HG03060 (cell line): ENCODE results near the gene HYCC2.
"Not testable (repeated sequence)": the region's sequence is repeated elsewhere in the genome, so short reads cannot be mapped to it uniquely, and the experiment has no call there.

Experiments used
- ATAC-seq: cut with Tn5 transposase; IDR thresholded peaks from one replicate; pipeline ENCODE4 v1.9.1; 2021; ENCODE audit warnings: low read depth, moderate number of reproducible peaks; ENCODE audit not compliant: unreplicated experiment

Gene HYCC2

DNA sequence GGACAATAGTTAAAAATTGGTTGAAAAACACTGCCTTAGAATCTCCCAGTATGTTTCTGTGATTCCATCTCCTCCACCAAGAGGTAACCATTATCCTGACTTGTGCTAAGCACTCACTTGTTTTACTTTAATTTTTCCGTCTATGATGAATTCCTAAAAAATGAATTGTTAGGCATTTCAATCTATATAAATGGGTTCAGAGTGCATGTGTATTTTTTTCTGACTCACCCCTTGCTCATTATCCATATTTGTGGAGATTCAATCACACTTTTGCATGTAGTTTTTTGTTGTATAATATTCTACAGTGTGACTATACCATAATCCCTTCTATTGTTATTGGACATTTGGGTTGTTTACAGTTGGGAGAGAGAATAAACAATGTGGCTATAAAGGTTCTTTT, 1.6 kb upstream of the HYCC2 start:
- no peak for ATAC-seq

GRCh38 chr2:201072201-201072530, 695 bp upstream of the HYCC2 start:
- no peak for ATAC-seq

DNA sequence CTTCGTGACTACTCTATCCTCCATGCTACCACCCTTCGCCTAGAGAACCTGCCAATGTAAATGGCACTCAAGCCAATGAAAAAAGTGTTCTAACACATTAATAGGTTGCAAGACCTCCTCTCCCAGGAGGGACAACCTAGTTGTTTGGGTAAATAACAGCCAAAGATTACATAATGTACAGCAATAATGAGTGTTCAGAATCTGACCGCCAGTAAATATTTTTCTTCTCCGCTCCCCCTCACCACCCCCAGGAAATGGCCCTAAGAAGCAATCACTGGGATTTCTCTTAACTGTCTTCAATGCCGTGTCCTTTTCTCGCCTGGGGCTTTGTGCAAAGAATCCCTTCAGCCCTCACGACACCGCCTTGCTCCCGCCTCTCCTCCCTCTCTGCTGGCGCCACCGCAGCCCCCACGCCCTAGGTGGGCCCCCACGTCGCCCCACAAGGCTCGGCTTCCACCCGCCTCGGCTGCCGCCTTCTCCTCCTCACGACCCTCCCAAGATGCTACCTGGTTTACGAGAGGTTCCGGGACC, 458 bp downstream of the HYCC2 start:
- ATAC-seq: no peak

DNA sequence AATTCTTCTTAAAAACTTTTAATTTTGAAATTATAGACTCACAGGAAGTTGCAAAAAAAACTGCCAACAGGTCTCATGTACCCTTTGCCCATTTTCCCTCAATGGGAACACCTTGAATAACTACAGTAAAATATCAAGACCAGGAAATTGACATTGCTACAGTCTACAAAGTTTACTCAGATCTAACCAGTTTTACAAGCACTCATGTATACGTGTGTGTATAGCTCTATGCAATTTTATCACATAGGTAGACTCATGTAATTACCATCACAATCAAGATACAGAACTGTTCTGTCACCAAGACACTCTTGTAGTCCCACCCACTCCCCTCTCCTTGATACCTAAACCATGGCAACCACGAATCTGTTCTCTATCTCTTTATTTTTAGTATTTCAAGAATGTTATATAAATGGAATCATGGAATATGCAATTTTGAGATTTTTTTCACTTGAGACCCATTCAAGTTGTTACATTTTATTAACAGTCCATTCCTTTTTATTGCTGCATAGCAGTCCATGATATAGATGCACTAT, 6.6 kb downstream of the HYCC2 start:
- ATAC-seq: no peak

- not testable (repeated sequence) for ATAC-seq
These were observed 8.0 kb downstream of the HYCC2 start for GRCh38 chr2:201063516-201063915.

DNA sequence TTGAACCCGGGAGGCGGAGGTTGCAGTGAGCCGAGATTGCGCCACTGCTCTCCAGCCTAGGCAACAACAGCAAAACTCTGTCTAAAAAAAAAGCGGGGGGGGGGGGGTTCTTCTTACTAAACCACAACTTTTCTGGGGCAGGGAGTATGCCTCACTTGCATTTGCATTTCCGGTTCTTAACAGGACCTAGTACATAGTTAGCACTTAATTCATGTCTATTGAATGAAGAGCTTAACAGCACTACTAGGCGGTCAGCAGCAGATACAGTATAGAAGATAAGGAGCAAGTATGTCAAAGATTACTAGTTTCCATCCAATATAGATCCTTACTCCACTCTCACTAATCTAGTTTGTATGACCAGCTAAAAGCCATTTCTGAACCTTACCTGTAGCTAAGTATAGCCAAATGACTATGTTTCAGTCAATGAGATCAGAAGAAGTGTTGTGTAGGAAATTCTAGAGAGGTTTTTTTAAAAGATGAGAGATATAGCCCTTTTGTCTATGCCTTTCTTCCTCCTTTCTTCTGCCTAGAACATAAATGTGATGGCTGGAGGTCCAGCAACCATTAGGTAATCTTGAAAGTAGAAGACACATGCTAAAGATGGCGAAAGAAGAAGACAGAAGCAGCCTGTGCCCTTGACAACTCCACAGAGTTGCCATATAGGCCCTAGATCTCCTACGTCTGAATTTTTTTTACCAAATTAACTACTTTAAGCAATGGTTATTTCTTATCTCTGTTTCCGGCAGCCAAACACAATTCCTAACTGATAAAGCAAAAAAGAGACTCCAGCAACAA, 11.3 kb downstream of the HYCC2 start:
- no peak for ATAC-seq

GRCh38 chr2:201058914-201059313, 12.6 kb downstream of the HYCC2 start:
- ATAC-seq: no peak

DNA sequence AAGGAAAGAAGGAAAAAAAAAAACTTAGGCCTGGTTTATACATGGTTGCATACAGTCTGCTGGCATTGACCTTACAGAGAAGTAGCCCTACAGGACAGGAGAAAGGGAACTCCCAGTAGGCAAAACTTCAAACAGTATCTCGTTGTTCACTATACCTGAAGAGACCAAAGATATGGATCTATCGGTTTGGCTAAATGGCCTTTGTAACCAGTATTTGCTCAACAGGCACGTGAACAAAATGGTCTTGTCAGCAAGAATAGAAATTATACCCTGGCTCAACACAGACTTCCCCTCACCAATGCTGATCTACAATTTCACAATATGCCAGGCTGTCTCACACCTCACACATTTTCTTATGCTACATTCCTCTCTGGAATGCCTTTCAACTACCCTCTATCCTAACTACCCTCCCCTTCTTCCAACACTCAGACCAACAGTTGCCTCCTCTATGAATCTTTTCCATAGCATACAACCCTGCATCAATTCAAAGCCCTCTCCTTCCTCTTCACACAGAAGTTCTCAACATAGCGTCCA, 13.7 kb downstream of the HYCC2 start:
- no peak for ATAC-seq

- ATAC-seq: no peak
These were observed 14.4 kb downstream of the HYCC2 start for GRCh38 chr2:201057087-201057521.

GRCh38 chr2:201049455-201049854, 22.0 kb downstream of the HYCC2 start:
- ATAC-seq: no peak

GRCh38 chr2:201046881-201047280, 24.6 kb downstream of the HYCC2 start:
- no peak for ATAC-seq

DNA sequence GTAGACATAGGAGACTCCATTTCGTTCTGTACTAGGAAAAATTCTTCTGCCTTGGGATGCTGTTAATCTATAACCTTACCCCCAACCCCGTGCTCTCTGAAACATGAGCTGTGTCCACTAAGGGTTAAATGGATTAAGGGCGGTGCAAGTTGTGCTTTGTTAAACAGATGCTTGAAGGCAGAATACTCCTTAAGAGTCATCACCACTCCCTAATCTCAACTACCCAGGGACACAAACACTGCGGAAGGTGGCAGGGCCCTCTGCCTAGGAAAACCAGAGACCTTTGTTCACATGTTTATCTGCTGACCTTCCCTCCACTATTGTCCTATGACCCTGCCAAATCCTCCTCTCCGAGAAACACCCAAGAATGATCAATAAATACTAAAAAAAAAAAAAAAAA, 28.4 kb downstream of the HYCC2 start:
- not testable (repeated sequence) for ATAC-seq

GRCh38 chr2:201042451-201042850, 29.0 kb downstream of the HYCC2 start:
- ATAC-seq: not testable (repeated sequence)

- ATAC-seq: no peak
These were observed 30.4 kb downstream of the HYCC2 start for GRCh38 chr2:201040867-201041628.

DNA sequence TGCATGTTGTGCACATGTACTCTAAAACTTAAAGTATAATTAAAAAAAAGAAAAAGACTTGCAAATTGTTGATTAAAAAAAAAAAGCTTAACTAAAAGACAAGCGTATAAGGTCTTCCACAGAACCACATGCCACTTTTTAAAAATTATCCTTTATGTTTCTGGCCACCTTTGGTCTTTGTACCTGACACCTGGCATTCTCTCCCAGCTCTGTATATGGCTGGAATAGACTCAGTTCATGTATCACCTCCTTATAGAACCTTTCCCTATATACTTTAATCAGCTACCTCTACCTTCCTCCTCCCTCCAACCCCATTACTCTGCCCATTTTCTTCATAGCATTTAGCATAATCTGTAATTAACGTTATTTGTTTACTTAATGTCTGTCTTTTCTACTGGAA, 32.6 kb downstream of the HYCC2 start:
- ATAC-seq: no peak

- ATAC-seq: not testable (repeated sequence)
These were observed 33.1 kb downstream of the HYCC2 start for GRCh38 chr2:201038361-201038760.

- ATAC-seq: not testable (repeated sequence)
These were observed 37.1 kb downstream of the HYCC2 start for GRCh38 chr2:201034355-201034754.

DNA sequence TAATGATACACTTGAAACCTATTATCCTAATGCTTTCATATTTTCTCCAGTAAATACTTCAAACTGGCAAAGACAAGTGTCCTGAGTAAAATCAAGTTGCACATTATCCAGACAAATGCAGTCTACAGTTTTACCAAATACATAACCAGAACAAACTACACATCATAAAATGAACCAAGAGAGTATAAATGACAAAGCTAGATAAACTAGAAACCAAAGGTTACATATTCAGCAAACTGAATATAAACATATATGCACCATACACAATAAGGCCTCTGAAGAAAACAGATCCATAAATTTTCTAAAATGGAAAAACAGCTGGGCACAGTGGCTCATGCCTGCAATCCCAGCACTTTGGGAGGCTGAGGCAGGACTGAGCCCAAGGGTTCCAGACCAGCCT, 47.0 kb downstream of the HYCC2 start:
- ATAC-seq: no peak

GRCh38 chr2:201021914-201022313, 49.6 kb downstream of the HYCC2 start:
- ATAC-seq: no peak
